ENCODE results near the gene MICAL1. TPM values are rescaled to one million over a fixed set of nuclear protein-coding genes. Genes with fewer than 3 reads are reported as not detected.
A peak's percentile ranks its signal among the peaks of the same experiment; 100 is the strongest.

The MICAL1 gene
- total RNA-seq, 1 donor from 2014 or later = 55.6 TPM

DNA sequence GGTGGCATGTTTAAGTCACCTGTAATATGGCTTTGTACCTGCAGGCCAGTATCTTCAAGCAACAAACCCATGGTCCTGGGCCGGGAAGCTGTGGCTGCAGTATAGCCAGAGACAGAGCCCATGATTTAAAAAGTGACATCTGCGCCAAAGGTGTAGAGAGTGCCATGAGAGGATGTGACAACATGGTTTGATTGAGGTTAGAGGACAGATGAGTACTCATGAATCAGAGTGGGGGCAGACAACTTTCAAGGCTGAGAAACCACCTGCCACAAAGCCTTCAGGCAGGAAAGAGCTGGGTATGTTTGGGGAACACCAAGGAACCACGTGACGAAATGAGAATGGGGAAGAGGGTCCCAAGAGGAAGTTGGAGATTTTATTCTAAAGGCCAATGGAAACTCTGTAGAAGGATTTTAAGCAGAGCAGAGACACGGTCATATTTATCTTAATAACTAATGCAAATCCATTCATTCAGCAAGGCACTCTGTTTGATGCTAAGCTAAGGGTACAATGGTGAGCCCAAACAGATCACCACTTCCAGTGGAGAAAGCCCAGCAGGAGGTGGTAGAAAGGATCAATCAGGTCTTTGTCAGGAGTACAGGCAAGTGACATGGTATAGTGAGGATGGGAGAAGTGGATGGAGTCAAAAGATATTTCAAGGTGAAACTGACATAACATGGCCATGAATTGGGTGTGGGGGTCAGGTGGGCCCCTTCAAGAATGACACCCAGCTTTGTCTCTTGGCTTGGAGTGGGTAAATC, 3.4 kb upstream of the MICAL1 start:
- peaks cover 12 to 15% of the 10 kb centered on the region in 2 donors for H3K4me1 ChIP-seq

DNA sequence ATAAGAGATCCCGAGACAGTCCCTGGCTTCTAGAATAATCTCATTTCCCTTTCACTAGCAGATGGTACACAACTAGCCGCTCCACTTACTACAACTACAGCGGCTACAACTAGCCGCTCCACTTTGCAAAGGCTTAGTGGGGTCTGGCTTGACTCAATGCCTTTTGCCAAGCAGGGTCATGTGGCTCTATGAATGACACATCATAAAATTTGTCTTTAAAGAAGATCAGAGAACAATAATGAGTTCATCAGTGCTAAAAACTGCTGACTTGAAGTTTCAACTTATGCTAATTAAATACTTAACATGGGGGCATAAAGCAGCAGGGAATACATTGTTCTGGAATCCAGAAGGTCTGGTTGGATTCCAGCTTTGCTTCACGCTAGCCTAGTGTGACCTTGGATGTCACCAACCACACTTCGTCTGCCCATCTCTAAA, 2.0 kb upstream of the MICAL1 start:
- no peak for DNase-seq (ENCODE audit: low spot score in 2 of 2)
- H3K36me3 ChIP-seq = peaks cover 0 to 11% of the 10 kb centered on the region in 2 donors
- peaks cover 14 to 20% of the 10 kb centered on the region in 2 donors for H3K4me1 ChIP-seq
- H3K27ac ChIP-seq = peak overlapping the region; percentile 84 to 88
- no peaks in the 10 kb centered on the region for H3K9me3 ChIP-seq
- no peak overlapping the region for H3K4me3 ChIP-seq
- TF ChIP-seq, protein P1, sequence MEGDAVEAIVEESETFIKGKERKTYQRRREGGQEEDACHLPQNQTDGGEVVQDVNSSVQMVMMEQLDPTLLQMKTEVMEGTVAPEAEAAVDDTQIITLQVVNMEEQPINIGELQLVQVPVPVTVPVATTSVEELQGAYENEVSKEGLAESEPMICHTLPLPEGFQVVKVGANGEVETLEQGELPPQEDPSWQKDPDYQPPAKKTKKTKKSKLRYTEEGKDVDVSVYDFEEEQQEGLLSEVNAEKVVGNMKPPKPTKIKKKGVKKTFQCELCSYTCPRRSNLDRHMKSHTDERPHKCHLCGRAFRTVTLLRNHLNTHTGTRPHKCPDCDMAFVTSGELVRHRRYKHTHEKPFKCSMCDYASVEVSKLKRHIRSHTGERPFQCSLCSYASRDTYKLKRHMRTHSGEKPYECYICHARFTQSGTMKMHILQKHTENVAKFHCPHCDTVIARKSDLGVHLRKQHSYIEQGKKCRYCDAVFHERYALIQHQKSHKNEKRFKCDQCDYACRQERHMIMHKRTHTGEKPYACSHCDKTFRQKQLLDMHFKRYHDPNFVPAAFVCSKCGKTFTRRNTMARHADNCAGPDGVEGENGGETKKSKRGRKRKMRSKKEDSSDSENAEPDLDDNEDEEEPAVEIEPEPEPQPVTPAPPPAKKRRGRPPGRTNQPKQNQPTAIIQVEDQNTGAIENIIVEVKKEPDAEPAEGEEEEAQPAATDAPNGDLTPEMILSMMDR (IDR thresholded peaks at IDR 0.05) = no peak
- H3K27me3 ChIP-seq = no peaks in the 10 kb centered on the region
- intact Hi-C loops (cut with DNase I) = loop anchor here (2.0 to 5.0 kb wide), 2 partner anchors 75 to 363 kb away; partner anchors contain the start of genes CD164, CEP57L1 and SESN1

More for the DNA sequence above, 3.4 kb upstream of the MICAL1 start:
- H3K27ac ChIP-seq = no peak overlapping the region
- no peak overlapping the region for H3K4me3 ChIP-seq
- no peaks in the 10 kb centered on the region for H3K9me3 ChIP-seq
- peaks cover 0 to 5% of the 10 kb centered on the region in 2 donors for H3K36me3 ChIP-seq
- DNase-seq (ENCODE audit: low spot score in 2 of 2) = peak in 1 of 2 donors; percentile 56
- no peaks in the 10 kb centered on the region for H3K27me3 ChIP-seq
- intact Hi-C loops (cut with DNase I) = loop anchor here (5.0 kb wide), 1 partner anchor 77 kb away; the partner anchor contains the start of gene CD164
- TF ChIP-seq, protein P1 (IDR thresholded peaks at IDR 0.05) = no peak

DNA sequence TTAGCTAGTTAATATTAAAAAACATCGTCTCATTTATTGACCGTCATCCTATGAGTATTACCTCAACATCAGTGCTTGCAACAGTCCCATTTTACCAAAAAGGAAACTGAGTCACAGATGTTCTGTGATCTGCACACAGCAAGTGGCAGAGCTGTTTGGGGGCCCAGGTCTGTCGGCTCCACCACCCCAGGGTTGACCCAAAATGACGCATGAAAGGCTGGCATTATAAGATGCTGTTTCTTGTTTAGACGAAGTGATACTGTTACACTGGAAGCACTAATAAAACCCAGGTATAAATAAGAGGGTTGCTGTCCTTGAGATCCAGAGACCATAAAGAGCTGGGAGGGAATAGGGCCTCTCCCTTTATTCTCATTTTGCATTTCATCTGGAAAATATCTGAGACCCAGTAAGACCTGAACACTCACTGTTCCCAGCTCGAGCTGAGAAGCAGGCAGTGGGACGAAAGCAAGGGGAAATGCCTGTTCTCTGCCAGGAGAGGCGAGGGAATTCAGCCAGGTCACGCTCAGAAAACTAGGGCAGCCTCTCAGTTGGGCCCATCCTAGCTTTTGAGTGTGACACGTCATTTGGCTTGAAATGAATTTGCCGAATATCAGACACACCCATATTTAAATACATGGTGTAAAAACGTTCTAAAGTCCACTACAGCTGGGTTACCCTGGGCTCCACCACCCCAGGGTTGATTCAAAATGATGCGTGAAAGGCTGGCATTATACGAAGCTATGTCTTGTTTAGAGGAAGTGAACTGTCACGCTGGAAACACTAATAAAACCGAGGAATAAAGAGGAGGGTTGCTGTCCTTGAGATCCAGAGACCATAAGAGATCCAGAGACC, 1.4 kb upstream of the MICAL1 start:
- Histone ChIP-seq H3K4me1 (peaks cover 14 to 20% of the 10 kb centered on the region in 2 donors), H3K27me3 (no peaks in the 10 kb centered on the region), H3K36me3 (peaks cover 1 to 18% of the 10 kb centered on the region in 2 donors), H3K4me3 (peak overlapping the region; percentile 79 to 82), H3K9me3 (no peaks in the 10 kb centered on the region), H3K27ac (peak overlapping the region; percentile 84 to 88)
- TF ChIP-seq, protein P1 (IDR thresholded peaks at IDR 0.05) = no peak
- peak in 1 of 2 donors; percentile 88 for DNase-seq (ENCODE audit: low spot score in 2 of 2)
- intact Hi-C loops (cut with DNase I) = loop anchor here (2.0 to 5.0 kb wide), 2 partner anchors 75 to 362 kb away; partner anchors contain the start of genes CD164, CEP57L1 and SESN1

DNA sequence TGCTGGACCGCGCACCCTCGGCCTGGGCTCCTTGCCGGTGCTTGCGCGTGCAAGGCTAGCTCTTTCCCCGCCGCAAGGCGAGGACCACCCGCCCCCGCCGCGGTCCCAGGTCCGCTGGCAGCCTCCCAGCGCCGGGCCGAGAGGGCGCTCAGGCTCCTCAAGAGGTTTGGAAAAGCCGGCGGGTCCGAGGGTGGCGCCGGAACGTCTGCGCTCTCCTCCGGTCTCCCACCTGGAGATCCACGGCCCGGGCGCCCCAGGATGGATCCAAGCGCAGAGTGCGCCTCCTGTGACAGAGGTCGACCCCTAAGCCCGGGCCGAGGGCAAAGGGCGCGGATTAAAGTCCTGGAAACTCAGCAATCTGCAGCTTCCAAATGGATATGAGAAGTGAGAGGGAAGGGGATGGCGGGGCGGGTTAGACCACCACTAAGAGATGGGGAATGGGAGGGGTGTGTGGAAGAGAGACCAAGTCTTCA, 575 bp upstream of the MICAL1 start:
- TF ChIP-seq, protein P1 (IDR thresholded peaks at IDR 0.05) = no peak

More for the DNA sequence above, 575 bp upstream of the MICAL1 start:
- intact Hi-C loops (cut with DNase I) = loop anchor here (2.0 to 5.0 kb wide), 2 partner anchors 74 to 361 kb away; partner anchors contain the start of genes CD164, CEP57L1 and SESN1
- Histone ChIP-seq H3K4me3 (peak overlapping the region; percentile 79 to 82), H3K4me1 (peaks cover 14 to 20% of the 10 kb centered on the region in 2 donors), H3K27me3 (no peaks in the 10 kb centered on the region), H3K9me3 (no peaks in the 10 kb centered on the region), H3K27ac (peak overlapping the region; percentile 84 to 88), H3K36me3 (peaks cover 5 to 22% of the 10 kb centered on the region in 2 donors)
- no peak for DNase-seq (ENCODE audit: low spot score in 2 of 2)
